ENCODE data around the gene VAV3.

GRCh38 chr1:108000620-108001111 is 35.7 kb upstream of the VAV3 start:
- TF ChIP-seq PBX3 (IDR thresholded peaks at IDR 0.05; ENCODE audit: insufficient replicate concordance, low read depth, low read length), result no peak
- no peak for TF ChIP-seq SREBF2 (IDR thresholded peaks at IDR 0.05; ENCODE audit: low read length)
- no peak for TF ChIP-seq IRF5 (IDR thresholded peaks at IDR 0.05; ENCODE audit: borderline replicate concordance)
- TF ChIP-seq CTCF (IDR thresholded peaks at IDR 0.05 in 2 of 3, conservative IDR thresholded peaks at IDR 0.05 in 1 of 3; ENCODE audit: control insufficient read depth in 2 of 3, extremely low read depth in 1 of 3, insufficient read depth in 1 of 3, low read depth in 3 of 3, low read length in 3 of 3), result no peak
- TF ChIP-seq MTA2 (IDR thresholded peaks at IDR 0.05; ENCODE audit: low read depth), result no peak
- no peak for TF ChIP-seq CHD1 (IDR thresholded peaks at IDR 0.05; ENCODE audit: low read depth, low read length)
- no peak for TF ChIP-seq CHD2 (IDR thresholded peaks at IDR 0.05; ENCODE audit: borderline replicate concordance, low read depth, low read length)

Measured in GM12878 (cell line).